Loucy (cell line): Measurements from ENCODE around the gene B4GALNT4.
"Not testable (repeated sequence)": the region's sequence is repeated elsewhere in the genome, so short reads cannot be mapped to it uniquely, and the experiment has no call there.

Experiments used
- H2AFZ ChIP-seq: fragments of 200-600 bp; sonication (generic); 2 replicates; pipeline ENCODE4 v1.6.0; 2016; ENCODE audit warnings: antibody characterized with exemption, mild to moderate bottlenecking, low read length, moderate library complexity
- H3F3A ChIP-seq: fragments of 200-600 bp; 2 replicates; pipeline ENCODE4 v1.6.0; 2016; ENCODE audit warnings: antibody characterized with exemption, low read depth, mild to moderate bottlenecking
- H3K27me3 ChIP-seq: fragments of 200-600 bp; sonication (generic); 2 replicates; pipeline ENCODE4 v1.6.1; 2014; ENCODE audit warnings: low read length, mild to moderate bottlenecking; ENCODE audit not compliant: insufficient read depth, poor library complexity, severe bottlenecking
- H3K36me3 ChIP-seq: fragments of 200-600 bp; sonication (generic); 2 replicates; pipeline ENCODE4 v1.6.1; 2016; ENCODE audit warnings: low read length; ENCODE audit not compliant: insufficient read depth
- H3K4me1 ChIP-seq: fragments of 200-600 bp; sonication (generic); 2 replicates; pipeline ENCODE4 v1.5.1; 2014; ENCODE audit warnings: low read length, mild to moderate bottlenecking; ENCODE audit not compliant: insufficient read depth, poor library complexity, severe bottlenecking
- H3K4me2 ChIP-seq: fragments of 200-600 bp; sonication (generic); 2 replicates; pipeline ENCODE4 v1.6.0; 2014; ENCODE audit warnings: antibody characterized with exemption, low read length, low read depth, mild to moderate bottlenecking; ENCODE audit not compliant: poor library complexity, severe bottlenecking
- H3K4me3 ChIP-seq: fragments of 200-600 bp; sonication (generic); 2 replicates; pipeline ENCODE4 v1.5.1; 2014; ENCODE audit warnings: low read length, mild to moderate bottlenecking, mixed read lengths; ENCODE audit not compliant: poor library complexity, severe bottlenecking
- H3K79me2 ChIP-seq: fragments of 200-600 bp; sonication (generic); 2 replicates; pipeline ENCODE4 v1.6.1; 2014; ENCODE audit warnings: low read length; ENCODE audit not compliant: insufficient read depth
- H3K9ac ChIP-seq: fragments of 200-600 bp; sonication (generic); 2 replicates; pipeline ENCODE4 v1.6.0; 2014; ENCODE audit warnings: mild to moderate bottlenecking, low read depth, low read length, moderate library complexity; ENCODE audit not compliant: poor library complexity, severe bottlenecking
- H3K9me2 ChIP-seq: fragments of 200-600 bp; sonication (generic); replicated peaks from 2 replicates; pipeline ENCODE4 v1.6.1; 2016; ENCODE audit warnings: low read depth, low read length, mixed read lengths
- H3K9me3 ChIP-seq: fragments of 200-600 bp; sonication (generic); 2 replicates; pipeline ENCODE4 v1.6.1; 2014; ENCODE audit warnings: mild to moderate bottlenecking, antibody characterized with exemption, low read length, low read depth; ENCODE audit not compliant: insufficient read depth
- H4K20me1 ChIP-seq: fragments of 200-600 bp; sonication (generic); 2 replicates; pipeline ENCODE4 v1.6.0; 2014; ENCODE audit warnings: antibody characterized with exemption, low read length, mild to moderate bottlenecking; ENCODE audit not compliant: insufficient read depth, poor library complexity, severe bottlenecking
- EZH2phosphoT487 ChIP-seq: fragments of 200-600 bp; IDR thresholded peaks from 2 replicates; pipeline ENCODE4 v1.6.1; 2018; ENCODE audit warnings: antibody characterized with exemption, mild to moderate bottlenecking, moderate library complexity, borderline replicate concordance
- TF ChIP-seq, protein P1 (sequence below): fragments of 200-600 bp; sonication (generic); conservative IDR thresholded peaks from 2 replicates; pipeline ENCODE4 v1.5.1; 2014; ENCODE audit warnings: mild to moderate bottlenecking, antibody characterized with exemption, low read length

Gene B4GALNT4

DNA sequence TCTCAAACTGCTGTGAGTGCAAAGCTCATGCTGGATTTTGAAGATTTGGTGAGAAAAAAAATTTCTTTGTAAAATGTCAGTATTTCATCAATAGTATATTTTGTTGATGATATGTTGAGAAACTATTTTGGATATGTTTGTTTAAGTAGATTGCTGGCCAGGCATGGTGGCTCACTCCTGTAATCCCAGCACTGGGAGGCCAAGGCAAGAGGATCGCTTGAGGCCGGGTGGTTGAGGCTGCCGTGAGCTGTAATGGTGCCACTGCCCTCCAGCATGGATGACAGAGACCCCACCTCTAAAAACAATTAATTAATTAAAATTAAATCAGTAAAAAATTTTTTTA is 41.7 kb upstream of the B4GALNT4 start:
- H3K4me3 ChIP-seq = peak overlapping the region; percentile 68
- H3K4me1 ChIP-seq = peaks cover 79% of the 10 kb centered on the region
- H3K36me3 ChIP-seq = no peaks in the 10 kb centered on the region
- H3K9ac ChIP-seq = peak overlapping the region; percentile 87
- no peaks in the 10 kb centered on the region for H3K9me3 ChIP-seq
- H3K4me2 ChIP-seq = peak overlapping the region; percentile 85
- peaks cover 40% of the 10 kb centered on the region for H3F3A ChIP-seq
- TF ChIP-seq, protein P1, sequence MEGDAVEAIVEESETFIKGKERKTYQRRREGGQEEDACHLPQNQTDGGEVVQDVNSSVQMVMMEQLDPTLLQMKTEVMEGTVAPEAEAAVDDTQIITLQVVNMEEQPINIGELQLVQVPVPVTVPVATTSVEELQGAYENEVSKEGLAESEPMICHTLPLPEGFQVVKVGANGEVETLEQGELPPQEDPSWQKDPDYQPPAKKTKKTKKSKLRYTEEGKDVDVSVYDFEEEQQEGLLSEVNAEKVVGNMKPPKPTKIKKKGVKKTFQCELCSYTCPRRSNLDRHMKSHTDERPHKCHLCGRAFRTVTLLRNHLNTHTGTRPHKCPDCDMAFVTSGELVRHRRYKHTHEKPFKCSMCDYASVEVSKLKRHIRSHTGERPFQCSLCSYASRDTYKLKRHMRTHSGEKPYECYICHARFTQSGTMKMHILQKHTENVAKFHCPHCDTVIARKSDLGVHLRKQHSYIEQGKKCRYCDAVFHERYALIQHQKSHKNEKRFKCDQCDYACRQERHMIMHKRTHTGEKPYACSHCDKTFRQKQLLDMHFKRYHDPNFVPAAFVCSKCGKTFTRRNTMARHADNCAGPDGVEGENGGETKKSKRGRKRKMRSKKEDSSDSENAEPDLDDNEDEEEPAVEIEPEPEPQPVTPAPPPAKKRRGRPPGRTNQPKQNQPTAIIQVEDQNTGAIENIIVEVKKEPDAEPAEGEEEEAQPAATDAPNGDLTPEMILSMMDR = no peak
- TF ChIP-seq EZH2phosphoT487 = no peak
- no peaks in the 10 kb centered on the region for H4K20me1 ChIP-seq
- peaks cover 53% of the 10 kb centered on the region for H3K79me2 ChIP-seq
- no peak overlapping the region for H2AFZ ChIP-seq
- H3K27me3 ChIP-seq = no peaks in the 10 kb centered on the region
- no peaks in the 10 kb centered on the region for H3K9me2 ChIP-seq

DNA sequence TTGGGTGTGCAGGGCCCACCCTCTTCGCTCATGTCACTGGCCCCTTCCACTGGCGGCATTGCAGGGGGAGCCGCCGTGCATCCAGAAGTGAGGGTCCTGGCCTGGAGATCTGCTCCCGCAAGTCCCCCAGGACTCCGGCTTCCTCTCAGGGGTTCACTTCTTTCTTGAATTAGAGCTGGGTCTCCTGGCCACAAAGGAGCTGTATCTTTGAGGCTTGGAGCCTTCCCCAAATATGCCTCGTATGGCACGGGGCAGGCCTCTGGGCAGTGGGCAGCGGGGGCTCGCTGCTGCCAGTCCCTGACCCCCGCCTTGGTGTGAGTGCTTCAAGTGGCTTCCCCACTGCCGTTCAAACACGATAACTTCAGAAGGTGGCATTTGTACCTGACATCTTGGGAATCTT is 41.3 kb upstream of the B4GALNT4 start:
- Histone ChIP-seq H3K79me2 (peaks cover 56% of the 10 kb centered on the region), H3K36me3 (no peaks in the 10 kb centered on the region), H3K4me1 (peaks cover 84% of the 10 kb centered on the region), H4K20me1 (no peaks in the 10 kb centered on the region), H3K9ac (peak overlapping the region; percentile 96), H3F3A (peaks cover 40% of the 10 kb centered on the region), H3K4me3 (peak overlapping the region; percentile 88), H3K9me2 (no peaks in the 10 kb centered on the region), H3K27me3 (no peaks in the 10 kb centered on the region), H3K4me2 (peak overlapping the region; percentile 85), H3K9me3 (no peaks in the 10 kb centered on the region), H2AFZ (no peak overlapping the region)
- TF ChIP-seq, protein P1 = no peak
- no peak for TF ChIP-seq EZH2phosphoT487

DNA sequence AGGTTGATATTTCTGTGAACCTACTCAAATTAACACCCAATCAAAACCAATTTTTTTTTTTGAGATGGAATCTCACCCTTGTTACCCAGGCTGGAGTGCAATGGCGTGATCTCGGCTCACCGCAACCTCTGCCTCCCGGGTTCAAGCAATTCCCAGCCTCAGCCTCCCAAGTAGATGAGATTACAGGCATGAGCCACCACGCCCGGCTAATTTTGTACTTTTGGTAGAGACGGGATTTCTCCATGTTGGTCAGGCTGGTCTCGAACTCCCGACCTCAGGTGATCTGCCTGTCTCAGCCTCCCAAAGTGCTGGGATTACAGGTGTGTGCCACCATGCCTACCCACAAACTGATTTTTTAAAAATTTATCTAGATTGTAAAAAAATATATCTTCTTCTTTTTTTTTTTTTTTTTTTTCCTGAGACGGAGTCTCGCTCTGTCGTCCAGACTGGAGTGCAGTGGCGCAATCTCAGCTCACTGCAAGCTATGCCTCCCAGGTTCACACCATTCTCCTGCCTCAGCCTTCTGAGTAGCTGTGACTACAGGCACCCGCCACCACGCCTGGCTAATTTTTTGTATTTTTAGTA is 40.7 kb upstream of the B4GALNT4 start:
- not testable (repeated sequence) for H3K9me3 ChIP-seq, H3K9me2 ChIP-seq, H3K27me3 ChIP-seq, H3K36me3 ChIP-seq, H2AFZ ChIP-seq, H4K20me1 ChIP-seq
- Histone ChIP-seq H3F3A (peaks cover 40% of the 10 kb centered on the region), H3K4me1 (peaks cover 84% of the 10 kb centered on the region), H3K9ac (peak overlapping the region; percentile 96), H3K4me3 (peak overlapping the region; percentile 88), H3K79me2 (peaks cover 56% of the 10 kb centered on the region), H3K4me2 (peak overlapping the region; percentile 85)

DNA sequence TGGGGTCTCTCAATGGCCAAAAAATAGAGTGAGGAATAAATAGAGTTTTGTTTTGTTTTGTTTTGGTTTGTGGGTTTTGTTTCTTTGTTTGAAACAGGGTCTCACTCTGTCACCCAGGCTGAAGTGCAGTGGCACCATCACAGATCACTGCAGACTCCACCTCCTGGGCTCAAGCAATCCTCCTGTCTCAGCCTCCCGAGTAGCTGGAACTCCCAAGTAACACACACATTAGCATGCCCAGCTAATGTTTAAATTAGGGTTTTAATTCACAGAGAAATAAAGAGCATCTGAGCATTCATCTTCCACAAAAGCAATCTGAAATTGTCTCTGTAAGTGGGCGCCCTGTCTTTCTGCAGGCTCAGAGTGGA is 39.4 kb upstream of the B4GALNT4 start:
- Histone ChIP-seq H3K9me3 (no peaks in the 10 kb centered on the region), H4K20me1 (no peaks in the 10 kb centered on the region), H3F3A (peaks cover 40% of the 10 kb centered on the region), H3K36me3 (no peaks in the 10 kb centered on the region), H2AFZ (no peak overlapping the region), H3K27me3 (no peaks in the 10 kb centered on the region), H3K4me3 (peak overlapping the region; percentile 88), H3K9me2 (no peaks in the 10 kb centered on the region), H3K79me2 (peaks cover 60% of the 10 kb centered on the region), H3K4me2 (peak overlapping the region; percentile 82), H3K4me1 (peaks cover 84% of the 10 kb centered on the region), H3K9ac (peak overlapping the region; percentile 96)
- TF ChIP-seq EZH2phosphoT487 = no peak
- TF ChIP-seq, protein P1 = no peak
